IPS DF 4.7 (cell line): ENCODE data around the gene RNF2.
A peak's percentile ranks its signal among the peaks of the same experiment; 100 is the strongest.
"Not testable (repeated sequence)": the region's sequence is repeated elsewhere in the genome, so short reads cannot be mapped to it uniquely, and the experiment has no call there.

Source experiments
- DNase-seq: peaks from one replicate; pipeline ENCODE4 v3.0.0-alpha.2; 2013; ENCODE audit warnings: low spot score; ENCODE audit errors: extremely low read depth

Gene RNF2

GRCh38 chr1:185044981-185045813 is at the start of gene RNF2:
RNF2 (plus strand) TSS chr1:185045558; CDS start chr1:185087554, 41,996 bp downstream.
- DNase-seq: peak; percentile 30

- DNase-seq: not testable (repeated sequence)
Measured at GRCh38 chr1:184999974-185000373, 45.4 kb upstream of the RNF2 start.

GRCh38 chr1:185001312-185001880 is 44.0 kb upstream of the RNF2 start:
- not testable (repeated sequence) for DNase-seq

GRCh38 chr1:185008838-185009237 is 36.5 kb upstream of the RNF2 start:
- no peak for DNase-seq

GRCh38 chr1:185010361-185010760 is 35.0 kb upstream of the RNF2 start:
- no peak for DNase-seq

GRCh38 chr1:185014941-185015340 is 30.4 kb upstream of the RNF2 start:
- no peak for DNase-seq

GRCh38 chr1:185015631-185016030 is 29.7 kb upstream of the RNF2 start:
- no peak for DNase-seq

- DNase-seq: no peak
Measured at GRCh38 chr1:185016880-185017279, 28.5 kb upstream of the RNF2 start.

GRCh38 chr1:185017338-185017737 is 28.0 kb upstream of the RNF2 start:
- DNase-seq: no peak

- no peak for DNase-seq
Measured at GRCh38 chr1:185017966-185018365, 27.4 kb upstream of the RNF2 start.

GRCh38 chr1:185027252-185027882 is 18.0 kb upstream of the RNF2 start:
- no peak for DNase-seq

- no peak for DNase-seq
Measured at GRCh38 chr1:185033686-185034085, 11.7 kb upstream of the RNF2 start.

GRCh38 chr1:185035258-185035657 is 10.1 kb upstream of the RNF2 start:
- DNase-seq: no peak

GRCh38 chr1:185038813-185039376 is 6.5 kb upstream of the RNF2 start:
- DNase-seq: no peak

- no peak for DNase-seq
Measured at GRCh38 chr1:185039726-185040407, 5.5 kb upstream of the RNF2 start.

GRCh38 chr1:185040408-185040735 is 5.0 kb upstream of the RNF2 start:
- no peak for DNase-seq

GRCh38 chr1:185041742-185042141 is 3.6 kb upstream of the RNF2 start:
- no peak for DNase-seq

- DNase-seq: no peak
Measured at GRCh38 chr1:185042737-185043136, 2.6 kb upstream of the RNF2 start.

GRCh38 chr1:185044387-185044786 is 971 bp upstream of the RNF2 start:
- DNase-seq: no peak

- no peak for DNase-seq
Measured at GRCh38 chr1:185045814-185046492, 595 bp downstream of the RNF2 start.

- DNase-seq: no peak
Measured at GRCh38 chr1:185046668-185047067, 1.3 kb downstream of the RNF2 start.
